Stimulated activated CD4-positive, alpha-beta T cell treated with anti-CD3 and anti-CD28 coated beads, Interleukin-4, amount 100 ng/mL, for 1 hour (primary cell): ENCODE measurements around the gene MLYCD.

ENCODE experiments used
- DNase-seq: peaks from one replicate; pipeline ENCODE4 v3.0.0-alpha.2; 2020

Gene MLYCD

GRCh38 chr16:83899978-83900377 is 1.1 kb downstream of the MLYCD start:
- DNase-seq, result no peak

- no peak for DNase-seq
These were observed 1.7 kb downstream of the MLYCD start for GRCh38 chr16:83900571-83900970.

GRCh38 chr16:83901101-83901500 is 2.2 kb downstream of the MLYCD start:
- no peak for DNase-seq

- DNase-seq, result no peak
These were observed 4.8 kb downstream of the MLYCD start for GRCh38 chr16:83903751-83904150.

GRCh38 chr16:83906683-83907082 is 7.8 kb downstream of the MLYCD start:
- no peak for DNase-seq

- DNase-seq, result no peak
These were observed 8.2 kb downstream of the MLYCD start for GRCh38 chr16:83907111-83907510.

GRCh38 chr16:83907631-83908250 is 8.8 kb downstream of the MLYCD start:
- no peak for DNase-seq

GRCh38 chr16:83908798-83909197 is 9.9 kb downstream of the MLYCD start:
- DNase-seq, result no peak

- DNase-seq, result no peak
These were observed 12.4 kb downstream of the MLYCD start for GRCh38 chr16:83911290-83911689.

- no peak for DNase-seq
These were observed 13.8 kb downstream of the MLYCD start for GRCh38 chr16:83912519-83913244.

- DNase-seq, result no peak
These were observed 14.3 kb downstream of the MLYCD start for GRCh38 chr16:83913245-83913633.

GRCh38 chr16:83914091-83914710 is 15.3 kb downstream of the MLYCD start:
- DNase-seq, result no peak

- DNase-seq, result no peak
These were observed 16.2 kb downstream of the MLYCD start for GRCh38 chr16:83915081-83915480.

GRCh38 chr16:83915491-83915890 is 16.6 kb downstream of the MLYCD start:
- no peak for DNase-seq

GRCh38 chr16:83917152-83918120 is 18.5 kb downstream of the MLYCD start:
- DNase-seq, result no peak

- no peak for DNase-seq
These were observed 22.1 kb downstream of the MLYCD start for GRCh38 chr16:83920894-83921491.

GRCh38 chr16:83923581-83924365 is 24.9 kb downstream of the MLYCD start:
- DNase-seq, result no peak

- no peak for DNase-seq
These were observed 25.8 kb downstream of the MLYCD start for GRCh38 chr16:83924686-83925085.

- no peak for DNase-seq
These were observed 26.4 kb downstream of the MLYCD start for GRCh38 chr16:83925095-83925905.

- no peak for DNase-seq
These were observed 27.2 kb downstream of the MLYCD start for GRCh38 chr16:83925957-83926725.
